ENCODE results near the gene RGL1. TPM values are rescaled to one million over a fixed set of nuclear protein-coding genes. Genes with fewer than 3 reads are reported as not detected.

RGL1 gene
- total RNA-seq, 1 donor: 24.6 TPM

DNA sequence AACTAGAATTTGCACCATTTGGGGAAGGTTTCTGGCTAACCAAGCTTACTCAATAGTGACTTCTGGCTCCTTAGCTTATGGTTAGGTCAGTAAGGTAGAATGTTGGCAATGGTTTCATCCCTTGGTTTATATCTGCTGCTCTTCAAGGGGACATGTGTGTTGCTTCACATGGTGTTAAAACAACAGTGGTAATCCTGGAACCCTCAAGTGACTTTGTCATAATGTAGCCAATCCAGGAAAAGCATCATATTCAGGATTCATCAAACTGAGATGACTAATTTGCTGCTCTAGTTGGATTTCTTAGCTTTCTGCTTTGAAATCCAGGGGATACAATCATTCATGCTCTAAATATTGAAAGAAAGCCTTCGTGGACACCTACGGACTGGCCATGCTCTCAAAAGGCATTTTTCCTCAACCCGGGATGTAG, 108.7 kb downstream of the RGL1 start:
- TF ChIP-seq, protein P1, sequence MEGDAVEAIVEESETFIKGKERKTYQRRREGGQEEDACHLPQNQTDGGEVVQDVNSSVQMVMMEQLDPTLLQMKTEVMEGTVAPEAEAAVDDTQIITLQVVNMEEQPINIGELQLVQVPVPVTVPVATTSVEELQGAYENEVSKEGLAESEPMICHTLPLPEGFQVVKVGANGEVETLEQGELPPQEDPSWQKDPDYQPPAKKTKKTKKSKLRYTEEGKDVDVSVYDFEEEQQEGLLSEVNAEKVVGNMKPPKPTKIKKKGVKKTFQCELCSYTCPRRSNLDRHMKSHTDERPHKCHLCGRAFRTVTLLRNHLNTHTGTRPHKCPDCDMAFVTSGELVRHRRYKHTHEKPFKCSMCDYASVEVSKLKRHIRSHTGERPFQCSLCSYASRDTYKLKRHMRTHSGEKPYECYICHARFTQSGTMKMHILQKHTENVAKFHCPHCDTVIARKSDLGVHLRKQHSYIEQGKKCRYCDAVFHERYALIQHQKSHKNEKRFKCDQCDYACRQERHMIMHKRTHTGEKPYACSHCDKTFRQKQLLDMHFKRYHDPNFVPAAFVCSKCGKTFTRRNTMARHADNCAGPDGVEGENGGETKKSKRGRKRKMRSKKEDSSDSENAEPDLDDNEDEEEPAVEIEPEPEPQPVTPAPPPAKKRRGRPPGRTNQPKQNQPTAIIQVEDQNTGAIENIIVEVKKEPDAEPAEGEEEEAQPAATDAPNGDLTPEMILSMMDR (IDR thresholded peaks at IDR 0.05; ENCODE audit: extremely low read depth, low read depth, low read length): no peak
- Histone ChIP-seq H3K36me3 (ENCODE audit: insufficient read depth, low read length) (peaks cover 10% of the 10 kb centered on the region), H3K4me2 (ENCODE audit: insufficient read depth, low read length) (peak overlapping the region; percentile 40), H2AFZ (ENCODE audit: low read length) (no peak overlapping the region), H3K27ac (ENCODE audit: low read depth, low read length) (peak overlapping the region; percentile 96), H3K9me3 (ENCODE audit: low read depth, low read length) (no peaks in the 10 kb centered on the region), H3K27me3 (ENCODE audit: insufficient read depth, low read length) (no peaks in the 10 kb centered on the region), H3K4me1 (ENCODE audit: insufficient read depth, low read length) (peaks cover 32% of the 10 kb centered on the region), H4K20me1 (ENCODE audit: insufficient read depth, low read length) (no peaks in the 10 kb centered on the region), H3K4me3 (ENCODE audit: insufficient read depth, low read length) (no peak overlapping the region), H3K79me2 (ENCODE audit: insufficient read depth, low read length) (no peaks in the 10 kb centered on the region)
- peak; percentile 76 for DNase-seq (ENCODE audit: insufficient read length, low spot score, missing footprints)

DNA sequence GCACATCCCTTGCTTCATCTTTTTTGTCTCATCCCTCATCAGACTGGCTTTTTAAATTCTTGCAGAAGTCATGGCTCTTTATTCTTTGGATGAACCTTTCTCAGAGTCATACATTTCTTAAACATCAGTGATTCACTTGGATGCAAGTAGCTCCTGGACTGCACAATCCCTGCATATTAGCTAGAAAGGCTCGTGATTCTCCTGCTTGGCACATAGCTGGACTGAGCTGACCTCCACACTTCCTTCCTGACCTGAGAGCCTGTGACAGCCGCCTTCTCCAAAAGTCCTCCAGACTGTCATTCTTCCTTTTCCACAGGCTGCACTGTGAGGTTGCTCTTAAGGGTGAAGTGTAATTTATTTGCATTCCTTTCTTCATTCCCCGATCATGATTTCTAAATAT, 109.4 kb downstream of the RGL1 start:
- Histone ChIP-seq H2AFZ (ENCODE audit: low read length) (no peak overlapping the region), H3K27me3 (ENCODE audit: insufficient read depth, low read length) (no peaks in the 10 kb centered on the region), H3K4me1 (ENCODE audit: insufficient read depth, low read length) (peaks cover 32% of the 10 kb centered on the region), H3K79me2 (ENCODE audit: insufficient read depth, low read length) (no peaks in the 10 kb centered on the region), H4K20me1 (ENCODE audit: insufficient read depth, low read length) (no peaks in the 10 kb centered on the region), H3K4me3 (ENCODE audit: insufficient read depth, low read length) (no peak overlapping the region), H3K27ac (ENCODE audit: low read depth, low read length) (peak overlapping the region; percentile 96), H3K4me2 (ENCODE audit: insufficient read depth, low read length) (peak overlapping the region; percentile 40), H3K9me3 (ENCODE audit: low read depth, low read length) (no peaks in the 10 kb centered on the region), H3K36me3 (ENCODE audit: insufficient read depth, low read length) (peaks cover 10% of the 10 kb centered on the region)
- TF ChIP-seq, protein P1 (IDR thresholded peaks at IDR 0.05; ENCODE audit: extremely low read depth, low read depth, low read length): no peak
- peak; percentile 65 for DNase-seq (ENCODE audit: insufficient read length, low spot score, missing footprints)

DNA sequence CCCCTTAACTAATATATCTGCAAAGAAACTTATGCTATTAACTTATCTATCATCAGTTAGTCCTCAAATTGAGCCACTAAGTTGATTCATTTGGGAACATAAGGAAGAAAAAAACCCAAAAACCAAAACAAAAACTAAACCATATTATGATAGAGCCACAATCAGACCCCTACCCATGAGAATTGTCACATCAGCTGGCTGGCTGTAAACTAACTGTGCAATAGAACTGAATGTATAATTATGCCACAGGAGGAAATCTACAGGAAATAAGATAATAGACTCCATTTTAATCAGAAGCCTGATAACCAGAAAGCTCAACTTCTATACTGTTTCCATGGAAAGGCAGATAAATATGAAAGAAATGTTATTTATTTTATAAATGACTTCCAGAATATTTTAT, 110.0 kb downstream of the RGL1 start:
- TF ChIP-seq, protein P1 (IDR thresholded peaks at IDR 0.05; ENCODE audit: extremely low read depth, low read depth, low read length): no peak
- H3K27me3 ChIP-seq (ENCODE audit: insufficient read depth, low read length): no peaks in the 10 kb centered on the region
- H3K4me3 ChIP-seq (ENCODE audit: insufficient read depth, low read length): no peak overlapping the region
- H3K4me1 ChIP-seq (ENCODE audit: insufficient read depth, low read length): peaks cover 32% of the 10 kb centered on the region
- H4K20me1 ChIP-seq (ENCODE audit: insufficient read depth, low read length): no peaks in the 10 kb centered on the region
- no peaks in the 10 kb centered on the region for H3K9me3 ChIP-seq (ENCODE audit: low read depth, low read length)
- peak overlapping the region; percentile 96 for H3K27ac ChIP-seq (ENCODE audit: low read depth, low read length)
- no peak overlapping the region for H2AFZ ChIP-seq (ENCODE audit: low read length)
- H3K79me2 ChIP-seq (ENCODE audit: insufficient read depth, low read length): no peaks in the 10 kb centered on the region
- peak overlapping the region; percentile 82 for H3K4me2 ChIP-seq (ENCODE audit: insufficient read depth, low read length)
- no peak for DNase-seq (ENCODE audit: insufficient read length, low spot score, missing footprints)
- H3K36me3 ChIP-seq (ENCODE audit: insufficient read depth, low read length): peaks cover 10% of the 10 kb centered on the region

DNA sequence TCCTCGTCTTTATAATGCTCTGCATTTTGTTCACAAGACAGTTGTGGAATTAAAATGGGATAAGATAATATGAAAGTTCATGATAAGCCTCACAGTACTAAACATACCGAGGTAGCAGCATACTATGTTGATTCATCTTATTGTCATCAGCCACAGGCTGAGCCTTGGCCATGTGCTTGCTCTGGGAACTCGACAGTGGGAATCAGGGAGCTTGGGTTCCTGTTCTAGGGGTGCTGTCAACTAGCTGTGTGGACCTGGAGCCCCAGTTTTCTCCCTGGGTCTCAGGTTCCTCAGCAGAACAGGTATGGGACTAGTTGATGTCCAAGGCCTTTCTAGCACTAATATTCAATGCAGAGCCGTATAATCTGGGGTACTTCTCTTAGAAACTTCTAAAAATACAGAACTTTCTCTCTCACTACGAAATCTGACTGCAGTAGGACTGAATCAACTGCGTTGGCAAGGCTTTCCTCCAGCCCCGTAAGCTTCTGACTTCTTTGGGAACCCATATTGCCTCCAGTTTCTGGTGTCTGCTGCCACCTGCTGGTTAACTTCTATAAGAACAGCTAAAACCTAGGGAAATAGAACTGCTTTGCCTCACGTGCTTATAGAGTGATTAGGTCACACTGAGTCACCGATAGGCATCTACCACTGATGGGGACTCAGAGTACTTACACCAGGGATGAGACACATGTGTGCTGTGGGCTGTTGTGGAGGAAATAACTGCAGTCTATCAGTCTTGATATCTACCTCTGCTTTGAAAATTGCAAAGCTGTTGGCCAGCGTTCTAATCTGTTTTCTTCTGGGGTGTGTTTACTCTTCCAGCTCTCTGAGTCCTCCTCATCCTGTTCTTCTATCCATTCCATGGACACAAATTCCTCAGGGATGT, 110.9 kb downstream of the RGL1 start:
- Histone ChIP-seq H3K4me3 (ENCODE audit: insufficient read depth, low read length) (peak overlapping the region; percentile 64), H4K20me1 (ENCODE audit: insufficient read depth, low read length) (no peaks in the 10 kb centered on the region), H3K36me3 (ENCODE audit: insufficient read depth, low read length) (peaks cover 10% of the 10 kb centered on the region), H3K27ac (ENCODE audit: low read depth, low read length) (peak overlapping the region; percentile 96), H3K79me2 (ENCODE audit: insufficient read depth, low read length) (no peaks in the 10 kb centered on the region), H3K4me1 (ENCODE audit: insufficient read depth, low read length) (peaks cover 32% of the 10 kb centered on the region), H3K27me3 (ENCODE audit: insufficient read depth, low read length) (no peaks in the 10 kb centered on the region), H3K9me3 (ENCODE audit: low read depth, low read length) (no peaks in the 10 kb centered on the region), H2AFZ (ENCODE audit: low read length) (peak overlapping the region; percentile 53), H3K4me2 (ENCODE audit: insufficient read depth, low read length) (peak overlapping the region; percentile 82)
- TF ChIP-seq, protein P1 (IDR thresholded peaks at IDR 0.05; ENCODE audit: extremely low read depth, low read depth, low read length): peak; percentile 94
- DNase-seq (ENCODE audit: insufficient read length, low spot score, missing footprints): peak; percentile 83
